H1 (cell line): ENCODE data around the gene DCN. TPM values are rescaled to one million over a fixed set of nuclear protein-coding genes. Genes with fewer than 3 reads are reported as not detected.

Experiments
- CHD7 ChIP-seq: fragments of 300-600 bp; sonication (generic); IDR thresholded peaks from 2 replicates; pipeline ENCODE4 v1.7.1; 2012; ENCODE audit warnings: low read length, moderate library complexity, mild to moderate bottlenecking, inconsistent platforms; ENCODE audit not compliant: insufficient replicate concordance
- polyA plus RNA-seq, 7 experiments: library from polyadenylated mRNA; depleted of rRNA in 3 of 7; stranded (reverse) in 5 of 7; unstranded in 2 of 7; fragments of >200 nt in 5 of 7; fragments of 200-250 nt in 2 of 7; gene quantifications; 1 replicate in 5 of 7; 2 replicates in 1 of 7; 4 replicates in 1 of 7; pipeline versions ENCODE4 v1.2.1 to v1.2.3, GENCODE V29; 2011 to 2013; ENCODE audit warnings: missing spikeins in 2 of 7, mixed read lengths in 2 of 7
- total RNA-seq: library from RNA; stranded (reverse); fragmentation: NEBNext Ultra II Directional; extraction: Animal tissue kit (Norgen Biotek cat#: 25700); gene quantifications from 2 replicates; pipeline ENCODE4 v1.2.1, GENCODE V29; 2021

Gene DCN
- total and polyA plus RNA-seq, 2 of the 8 experiments (the other 6 are each of a cell fraction or from before 2014, with no cell fraction given), result not detected

GRCh38 chr12:91189516-91189915 lies 6.9 kb upstream of the DCN start (continued):
- TF ChIP-seq CHD7, result no peak
